Colonic mucosa (tissue), 4 donors: ENCODE results near the gene NUBP2. TPM values are rescaled to one million over a fixed set of nuclear protein-coding genes. Genes with fewer than 3 reads are reported as not detected.
A peak's percentile ranks its signal among the peaks of the same experiment; 100 is the strongest.

Experiments used
- DNase-seq: peaks from one replicate; pipeline ENCODE4 v3.0.0-alpha.2; 2020
- H3K27ac ChIP-seq: fragments of 200-600 bp; one replicate; pipeline ENCODE4 v1.8.0; 2021
- H3K27me3 ChIP-seq: fragments of 200-600 bp; one replicate; pipeline ENCODE4 v1.8.0; 2021
- H3K36me3 ChIP-seq: fragments of 200-600 bp; one replicate; pipeline ENCODE4 v1.8.0; 2021
- H3K4me1 ChIP-seq: fragments of 200-600 bp; one replicate; pipeline ENCODE4 v1.8.0; 2021; ENCODE audit warnings: mild to moderate bottlenecking
- H3K4me3 ChIP-seq: fragments of 200-600 bp; one replicate; pipeline ENCODE4 v1.8.0; 2021
- H3K9ac ChIP-seq, 2 donors: one replicate each; pipeline ENCODE4 v1.7.0; 2013; ENCODE audit warnings: control low read depth in 2 of 2, low read depth in 2 of 2, low read length in 2 of 2
- H3K9me3 ChIP-seq: fragments of 200-600 bp; one replicate; pipeline ENCODE4 v1.8.0; 2021
- intact Hi-C: fragments of 100-400 bp; cut with DNase I; formaldehyde crosslinking; loops from one replicate; pipeline ENCODE4 v1.14.1; 2022
- total RNA-seq, 2 donors: library from RNA; stranded (reverse); fragmentation: NEBNext Ultra II Directional in 1 of 2; extraction: Animal tissue kit (Norgen Biotek cat#: 25700) in 1 of 2; gene quantifications; one replicate each; pipeline ENCODE4 v1.2.1, GENCODE V29; 2021
- TF ChIP-seq, protein P1 (sequence below): fragments of 200-600 bp; IDR thresholded peaks from one replicate; pipeline ENCODE4 v1.8.0; 2022; ENCODE audit warnings: antibody characterized with exemption, mild to moderate bottlenecking
- donor health status: healthy.
- donor health status: DM: no; HTN: no; CAD: no.
- donor health status: DM: no; HTN: no; CAD: no.

Gene NUBP2
- total RNA-seq, 2 donors from 2014 or later, result 30.0 to 72.8 TPM

GRCh38 chr16:1786242-1787055, 3.7 kb downstream of the NUBP2 start:
- no peak overlapping the region for H3K9ac ChIP-seq
- intact Hi-C loops, result no loop called here
- DNase-seq, result peak; percentile 16
- H3K27ac ChIP-seq, result no peak overlapping the region
- H3K4me1 ChIP-seq, result peaks cover 2% of the 10 kb centered on the region
- no peak overlapping the region for H3K4me3 ChIP-seq
- H3K9me3 ChIP-seq, result no peaks in the 10 kb centered on the region
- TF ChIP-seq, protein P1, sequence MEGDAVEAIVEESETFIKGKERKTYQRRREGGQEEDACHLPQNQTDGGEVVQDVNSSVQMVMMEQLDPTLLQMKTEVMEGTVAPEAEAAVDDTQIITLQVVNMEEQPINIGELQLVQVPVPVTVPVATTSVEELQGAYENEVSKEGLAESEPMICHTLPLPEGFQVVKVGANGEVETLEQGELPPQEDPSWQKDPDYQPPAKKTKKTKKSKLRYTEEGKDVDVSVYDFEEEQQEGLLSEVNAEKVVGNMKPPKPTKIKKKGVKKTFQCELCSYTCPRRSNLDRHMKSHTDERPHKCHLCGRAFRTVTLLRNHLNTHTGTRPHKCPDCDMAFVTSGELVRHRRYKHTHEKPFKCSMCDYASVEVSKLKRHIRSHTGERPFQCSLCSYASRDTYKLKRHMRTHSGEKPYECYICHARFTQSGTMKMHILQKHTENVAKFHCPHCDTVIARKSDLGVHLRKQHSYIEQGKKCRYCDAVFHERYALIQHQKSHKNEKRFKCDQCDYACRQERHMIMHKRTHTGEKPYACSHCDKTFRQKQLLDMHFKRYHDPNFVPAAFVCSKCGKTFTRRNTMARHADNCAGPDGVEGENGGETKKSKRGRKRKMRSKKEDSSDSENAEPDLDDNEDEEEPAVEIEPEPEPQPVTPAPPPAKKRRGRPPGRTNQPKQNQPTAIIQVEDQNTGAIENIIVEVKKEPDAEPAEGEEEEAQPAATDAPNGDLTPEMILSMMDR, result no peak
- no peaks in the 10 kb centered on the region for H3K36me3 ChIP-seq
- no peaks in the 10 kb centered on the region for H3K27me3 ChIP-seq

- Histone ChIP-seq H3K9me3 (no peaks in the 10 kb centered on the region), H3K27me3 (no peaks in the 10 kb centered on the region), H3K9ac (no peak overlapping the region), H3K4me3 (no peak overlapping the region), H3K36me3 (no peaks in the 10 kb centered on the region), H3K4me1 (no peaks in the 10 kb centered on the region), H3K27ac (no peak overlapping the region)
- intact Hi-C loops, result no loop called here
- TF ChIP-seq, protein P1, result no peak
- no peak for DNase-seq
Observed at GRCh38 chr16:1787056-1787321, 4.2 kb downstream of the NUBP2 start.

- TF ChIP-seq, protein P1, result no peak
- Histone ChIP-seq H3K36me3 (no peaks in the 10 kb centered on the region), H3K9me3 (no peaks in the 10 kb centered on the region), H3K9ac (no peak overlapping the region), H3K4me1 (no peaks in the 10 kb centered on the region), H3K4me3 (no peak overlapping the region), H3K27ac (no peak overlapping the region), H3K27me3 (no peaks in the 10 kb centered on the region)
- intact Hi-C loops, result no loop called here
- DNase-seq, result peak; percentile 16
Observed at GRCh38 chr16:1787322-1788094, 4.7 kb downstream of the NUBP2 start.

GRCh38 chr16:1788095-1788707, 5.4 kb downstream of the NUBP2 start:
- H3K27ac ChIP-seq, result no peak overlapping the region
- H3K9ac ChIP-seq, result no peak overlapping the region
- no peaks in the 10 kb centered on the region for H3K36me3 ChIP-seq
- H3K4me1 ChIP-seq, result no peaks in the 10 kb centered on the region
- TF ChIP-seq, protein P1, result no peak
- H3K4me3 ChIP-seq, result no peak overlapping the region
- intact Hi-C loops, result no loop called here
- H3K9me3 ChIP-seq, result no peaks in the 10 kb centered on the region
- no peaks in the 10 kb centered on the region for H3K27me3 ChIP-seq
- DNase-seq, result no peak

DNA sequence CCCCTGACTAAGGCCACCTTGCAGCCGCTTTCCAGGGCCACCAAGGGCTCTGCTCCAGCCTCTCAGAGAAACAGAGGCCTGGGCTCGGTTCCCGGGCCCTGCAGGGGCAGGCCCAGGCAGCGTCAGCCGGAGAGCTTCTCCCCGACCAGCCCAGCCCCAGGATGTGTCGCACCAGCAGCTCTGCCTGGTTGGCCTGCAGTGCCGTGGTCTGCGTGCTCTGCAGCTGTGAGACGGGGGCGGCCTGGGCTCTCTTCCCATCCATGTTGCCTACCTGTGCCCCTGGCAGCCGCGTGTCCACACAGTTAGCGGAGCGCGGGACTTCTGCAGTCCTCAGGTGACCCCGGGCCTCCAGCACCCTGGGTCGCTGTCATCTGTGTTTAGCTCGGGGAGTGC, 5.9 kb downstream of the NUBP2 start:
- Histone ChIP-seq H3K9me3 (no peaks in the 10 kb centered on the region), H3K36me3 (no peaks in the 10 kb centered on the region), H3K27me3 (no peaks in the 10 kb centered on the region), H3K9ac (peak overlapping the region in 1 of 2 donors; percentile 12), H3K4me1 (no peaks in the 10 kb centered on the region), H3K27ac (no peak overlapping the region), H3K4me3 (no peak overlapping the region)
- intact Hi-C loops, result no loop called here
- DNase-seq, result no peak
- TF ChIP-seq, protein P1, result no peak
